PFSK-1 (cell line): Measurements from ENCODE around the gene MTMR10.

Source experiments
- POLR2AphosphoS5 ChIP-seq: IDR thresholded peaks from 2 replicates; pipeline ENCODE4 v1.6.1; 2012; ENCODE audit warnings: low read depth, mild to moderate bottlenecking, control low read depth, low read length, moderate library complexity
- TAF1 ChIP-seq: IDR thresholded peaks from 2 replicates; pipeline ENCODE4 v1.6.1; 2012; ENCODE audit warnings: low read length, control low read depth, borderline replicate concordance; ENCODE audit not compliant: insufficient read depth
- TF ChIP-seq, protein P1 (sequence below), 2 experiments: IDR thresholded peaks; 2 replicates each; pipeline versions ENCODE4 v1.6.1 to v1.8.0; 2011 to 2012; ENCODE audit warnings: low read depth in 2 of 2, low read length in 2 of 2, control low read depth in 1 of 2, inconsistent platforms in 1 of 2, mild to moderate bottlenecking in 1 of 2, moderate library complexity in 1 of 2; ENCODE audit not compliant: insufficient read depth in 1 of 2

DNA sequence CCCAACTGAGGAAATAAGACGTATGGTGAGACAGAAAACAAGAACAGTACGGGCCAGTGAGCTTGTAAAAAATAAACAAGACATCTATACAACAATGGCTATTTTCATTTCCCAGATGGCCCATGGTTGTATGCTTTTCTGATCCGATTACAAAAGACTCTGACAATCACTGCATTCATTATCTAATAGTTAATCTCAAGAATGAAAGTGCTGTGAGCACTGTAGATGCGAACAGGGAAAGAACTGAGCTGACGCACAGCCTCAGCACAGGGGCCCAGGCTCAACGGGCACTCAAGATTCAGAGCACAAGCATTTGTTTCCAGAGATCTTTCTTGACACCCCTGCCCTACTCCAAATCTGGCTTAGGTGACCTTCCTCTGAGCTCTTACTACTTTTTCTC, 6.9 kb downstream of the MTMR10 start:
- TF ChIP-seq, protein P1, sequence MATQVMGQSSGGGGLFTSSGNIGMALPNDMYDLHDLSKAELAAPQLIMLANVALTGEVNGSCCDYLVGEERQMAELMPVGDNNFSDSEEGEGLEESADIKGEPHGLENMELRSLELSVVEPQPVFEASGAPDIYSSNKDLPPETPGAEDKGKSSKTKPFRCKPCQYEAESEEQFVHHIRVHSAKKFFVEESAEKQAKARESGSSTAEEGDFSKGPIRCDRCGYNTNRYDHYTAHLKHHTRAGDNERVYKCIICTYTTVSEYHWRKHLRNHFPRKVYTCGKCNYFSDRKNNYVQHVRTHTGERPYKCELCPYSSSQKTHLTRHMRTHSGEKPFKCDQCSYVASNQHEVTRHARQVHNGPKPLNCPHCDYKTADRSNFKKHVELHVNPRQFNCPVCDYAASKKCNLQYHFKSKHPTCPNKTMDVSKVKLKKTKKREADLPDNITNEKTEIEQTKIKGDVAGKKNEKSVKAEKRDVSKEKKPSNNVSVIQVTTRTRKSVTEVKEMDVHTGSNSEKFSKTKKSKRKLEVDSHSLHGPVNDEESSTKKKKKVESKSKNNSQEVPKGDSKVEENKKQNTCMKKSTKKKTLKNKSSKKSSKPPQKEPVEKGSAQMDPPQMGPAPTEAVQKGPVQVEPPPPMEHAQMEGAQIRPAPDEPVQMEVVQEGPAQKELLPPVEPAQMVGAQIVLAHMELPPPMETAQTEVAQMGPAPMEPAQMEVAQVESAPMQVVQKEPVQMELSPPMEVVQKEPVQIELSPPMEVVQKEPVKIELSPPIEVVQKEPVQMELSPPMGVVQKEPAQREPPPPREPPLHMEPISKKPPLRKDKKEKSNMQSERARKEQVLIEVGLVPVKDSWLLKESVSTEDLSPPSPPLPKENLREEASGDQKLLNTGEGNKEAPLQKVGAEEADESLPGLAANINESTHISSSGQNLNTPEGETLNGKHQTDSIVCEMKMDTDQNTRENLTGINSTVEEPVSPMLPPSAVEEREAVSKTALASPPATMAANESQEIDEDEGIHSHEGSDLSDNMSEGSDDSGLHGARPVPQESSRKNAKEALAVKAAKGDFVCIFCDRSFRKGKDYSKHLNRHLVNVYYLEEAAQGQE (IDR thresholded peaks at IDR 0.05; ENCODE audit: insufficient read depth in 1 of 2, low read depth in 2 of 2, low read length in 2 of 2) = no peak
- TF ChIP-seq POLR2AphosphoS5 (no peak), TAF1 (no peak)
